HG03442 (cell line): ENCODE measurements around the gene VPS45.

Experiments used
- ATAC-seq: cut with Tn5 transposase; IDR thresholded peaks from one replicate; pipeline ENCODE4 v1.9.1; 2021; ENCODE audit warnings: mild to moderate bottlenecking, moderate library complexity; ENCODE audit not compliant: unreplicated experiment

The VPS45 gene

GRCh38 chr1:150072959-150073358 is 5.4 kb downstream of the VPS45 start:
- no peak for ATAC-seq

GRCh38 chr1:150073516-150073915 is 5.9 kb downstream of the VPS45 start:
- ATAC-seq = no peak

- no peak for ATAC-seq
These were observed 8.5 kb downstream of the VPS45 start for GRCh38 chr1:150076066-150076465.

GRCh38 chr1:150076985-150077384 is 9.4 kb downstream of the VPS45 start:
- ATAC-seq = no peak

GRCh38 chr1:150080784-150081183 is 13.2 kb downstream of the VPS45 start:
- no peak for ATAC-seq

GRCh38 chr1:150082494-150082893 is 14.9 kb downstream of the VPS45 start:
- no peak for ATAC-seq

- ATAC-seq = no peak
These were observed 16.3 kb downstream of the VPS45 start for GRCh38 chr1:150083907-150084306.

GRCh38 chr1:150085406-150085805 is 17.8 kb downstream of the VPS45 start:
- no peak for ATAC-seq

GRCh38 chr1:150087415-150087814 is 19.8 kb downstream of the VPS45 start:
- ATAC-seq = no peak

GRCh38 chr1:150089846-150090520 is 22.4 kb downstream of the VPS45 start:
- no peak for ATAC-seq

GRCh38 chr1:150092180-150092791 is 24.7 kb downstream of the VPS45 start:
- ATAC-seq = no peak

GRCh38 chr1:150093805-150094204 is 26.2 kb downstream of the VPS45 start:
- no peak for ATAC-seq

- ATAC-seq = no peak
These were observed 27.2 kb downstream of the VPS45 start for GRCh38 chr1:150094734-150095265.

- no peak for ATAC-seq
These were observed 35.4 kb downstream of the VPS45 start for GRCh38 chr1:150102986-150103385.

- no peak for ATAC-seq
These were observed 38.8 kb downstream of the VPS45 start for GRCh38 chr1:150106341-150106740.

- no peak for ATAC-seq
These were observed 42.0 kb downstream of the VPS45 start for GRCh38 chr1:150109586-150109985.

GRCh38 chr1:150110116-150110515 is 42.5 kb downstream of the VPS45 start:
- no peak for ATAC-seq

- no peak for ATAC-seq
These were observed 44.1 kb downstream of the VPS45 start for GRCh38 chr1:150111670-150112069.

- ATAC-seq = no peak
These were observed 47.5 kb downstream of the VPS45 start for GRCh38 chr1:150115121-150115520.

GRCh38 chr1:150118716-150119115 is 51.1 kb downstream of the VPS45 start:
- ATAC-seq = no peak

GRCh38 chr1:150121236-150121862 is 53.8 kb downstream of the VPS45 start:
- ATAC-seq = no peak

- ATAC-seq = no peak
These were observed 59.2 kb downstream of the VPS45 start for GRCh38 chr1:150126811-150127210.
